GM21367 (cell line): ENCODE results near the gene SRR.

Experiments
- ATAC-seq: cut with Tn5 transposase; IDR thresholded peaks from one replicate; pipeline ENCODE4 v1.9.1; 2021; ENCODE audit not compliant: unreplicated experiment

The SRR gene

GRCh38 chr17:2369551-2370210, 65.9 kb downstream of the SRR start:
- no peak for ATAC-seq

- ATAC-seq: no peak
Observed at GRCh38 chr17:2370211-2370589, 66.5 kb downstream of the SRR start.

GRCh38 chr17:2371183-2372130, 67.7 kb downstream of the SRR start:
- no peak for ATAC-seq

- no peak for ATAC-seq
Observed at GRCh38 chr17:2372180-2372579, 68.4 kb downstream of the SRR start.

GRCh38 chr17:2372681-2373080, 68.9 kb downstream of the SRR start:
- ATAC-seq: no peak

- no peak for ATAC-seq
Observed at GRCh38 chr17:2373179-2373578, 69.4 kb downstream of the SRR start.
